ENCODE measurements around the gene DSCAM. TPM values are rescaled to one million over a fixed set of nuclear protein-coding genes. Genes with fewer than 3 reads are reported as not detected.
A peak's percentile ranks its signal among the peaks of the same experiment; 100 is the strongest.

DSCAM gene
- total and polyA plus RNA-seq, 2 donors (not counting 1 experiment from before 2014, with no cell fraction given) = not detected

DNA sequence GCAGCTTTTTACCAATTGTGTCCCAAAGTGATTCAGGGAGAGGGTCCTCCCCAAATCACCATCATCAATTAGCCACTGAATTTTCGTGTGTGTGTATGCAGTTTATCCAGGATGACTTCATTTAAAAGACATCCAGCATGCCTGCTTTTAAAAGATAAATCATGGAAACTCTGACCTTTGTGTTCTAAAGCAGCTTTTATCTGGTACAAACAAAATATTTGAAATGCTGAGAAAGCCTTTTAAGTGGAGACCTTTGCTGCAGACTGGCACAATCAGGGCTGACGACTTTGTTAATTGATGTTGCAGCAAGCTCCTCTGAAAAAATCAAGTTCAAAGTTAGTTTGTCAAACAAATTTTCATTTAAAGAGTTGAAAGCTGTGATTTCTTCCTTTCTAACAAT lies 875.0 kb downstream of the DSCAM start:
- no peaks in the 10 kb centered on the region for H3K4me1 Mint-ChIP-seq
- POLR2A ChIA-PET = no interaction called here
- WGBS (ENCODE audit: insufficient coverage) = no CpG with 5 or more reads among the region's 2 CpGs

DNA sequence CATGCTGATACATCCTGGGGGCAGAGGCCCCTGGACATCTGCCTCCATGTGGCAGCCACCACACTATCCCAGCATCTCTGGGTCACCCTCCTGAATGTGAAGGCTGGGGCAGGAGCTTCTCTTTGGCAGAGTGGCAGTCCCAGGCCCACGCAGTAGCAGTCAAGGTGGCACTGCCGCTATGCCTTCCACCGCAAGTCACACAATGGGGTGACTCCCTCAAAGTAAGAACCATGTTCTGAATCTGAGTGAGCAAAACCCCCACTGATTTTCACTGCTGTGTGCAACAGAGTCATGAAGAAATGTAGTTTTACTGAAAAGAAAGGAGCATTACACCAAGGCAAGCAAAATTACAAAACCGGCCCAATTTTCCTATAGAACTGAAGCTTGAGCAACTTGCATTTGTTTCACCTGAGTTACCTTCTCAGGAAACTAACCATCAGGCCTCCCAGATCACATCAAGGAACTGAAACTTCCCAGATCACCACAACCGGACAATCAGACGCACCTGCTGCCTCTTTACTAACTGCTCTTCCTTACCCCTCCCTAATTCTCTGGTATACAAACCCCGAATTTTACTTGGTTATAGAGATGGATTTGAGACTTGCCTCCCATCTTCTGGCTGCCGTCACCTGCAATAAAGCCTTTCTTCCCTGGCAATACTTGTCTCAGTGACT lies 877.1 kb downstream of the DSCAM start:
- intact Hi-C loops (cut with micrococcal nuclease) = no loop called here
- Mint-ChIP-seq H3K27ac (no peak overlapping the region), H3K4me3 (no peak overlapping the region), H3K9me3 (ENCODE audit: insufficient read depth) (peaks cover 11% of the 10 kb centered on the region), H3K27me3 (no peaks in the 10 kb centered on the region), H3K4me1 (no peaks in the 10 kb centered on the region)
- 93% methylated on average over 3 of the region's 8 CpGs for WGBS (ENCODE audit: insufficient coverage)
- ATAC-seq (ENCODE audit: low read depth) (no peak), DNase-seq (peak; percentile 65)
- Histone ChIP-seq H3K4me3 (ENCODE audit: control extremely low read depth in 1 of 5, extremely low read depth in 1 of 5, insufficient read depth in 1 of 5, low read depth in 2 of 5, low read length in 4 of 5) (no peak overlapping the region), H3K36me3 (replicated peaks in 1 of 2; ENCODE audit: control extremely low read depth in 1 of 2, control insufficient read depth in 1 of 2, extremely low read depth in 1 of 2, insufficient read depth in 2 of 2, low read length in 1 of 2) (no peaks in the 10 kb centered on the region), H3K27ac (ENCODE audit: low read length in 2 of 2) (no peak overlapping the region), H3K9me3 (ENCODE audit: control extremely low read depth in 1 of 3, control insufficient read depth in 2 of 3, insufficient read depth in 1 of 3, low read length in 2 of 3) (peaks cover 0 to 12% (median 4%) of the 10 kb centered on the region in 3 donors), H4K20me1 (ENCODE audit: control insufficient read depth, insufficient read depth, low read length, poor library complexity, severe bottlenecking) (no peaks in the 10 kb centered on the region), H3K4me2 (replicated peaks; ENCODE audit: low read depth, low read length, poor library complexity, severe bottlenecking) (no peak overlapping the region), H3K27me3 (replicated peaks in 1 of 4; ENCODE audit: control extremely low read depth in 1 of 4, control insufficient read depth in 3 of 4, insufficient read depth in 4 of 4, low read length in 3 of 4) (peaks cover 0 to 3% (median 0%) of the 10 kb centered on the region in 4 experiments), H3K9ac (ENCODE audit: low read length) (no peak overlapping the region), H3K79me2 (ENCODE audit: control insufficient read depth, insufficient read depth, low read length) (no peaks in the 10 kb centered on the region), H3K4me1 (ENCODE audit: control insufficient read depth in 2 of 2, insufficient read depth in 2 of 2, low read length in 2 of 2) (peaks cover 0 to 39% of the 10 kb centered on the region in 2 donors), H2AFZ (ENCODE audit: insufficient read depth, low read depth, low read length, poor library complexity, severe bottlenecking) (no peak overlapping the region)
- CTCF ChIA-PET = no interaction called here
- no peak for TF ChIP-seq EZH2 (IDR thresholded peaks at IDR 0.05; ENCODE audit: borderline replicate concordance, insufficient read depth, low read depth, low read length, poor library complexity, severe bottlenecking)
- TF ChIP-seq, protein P1, sequence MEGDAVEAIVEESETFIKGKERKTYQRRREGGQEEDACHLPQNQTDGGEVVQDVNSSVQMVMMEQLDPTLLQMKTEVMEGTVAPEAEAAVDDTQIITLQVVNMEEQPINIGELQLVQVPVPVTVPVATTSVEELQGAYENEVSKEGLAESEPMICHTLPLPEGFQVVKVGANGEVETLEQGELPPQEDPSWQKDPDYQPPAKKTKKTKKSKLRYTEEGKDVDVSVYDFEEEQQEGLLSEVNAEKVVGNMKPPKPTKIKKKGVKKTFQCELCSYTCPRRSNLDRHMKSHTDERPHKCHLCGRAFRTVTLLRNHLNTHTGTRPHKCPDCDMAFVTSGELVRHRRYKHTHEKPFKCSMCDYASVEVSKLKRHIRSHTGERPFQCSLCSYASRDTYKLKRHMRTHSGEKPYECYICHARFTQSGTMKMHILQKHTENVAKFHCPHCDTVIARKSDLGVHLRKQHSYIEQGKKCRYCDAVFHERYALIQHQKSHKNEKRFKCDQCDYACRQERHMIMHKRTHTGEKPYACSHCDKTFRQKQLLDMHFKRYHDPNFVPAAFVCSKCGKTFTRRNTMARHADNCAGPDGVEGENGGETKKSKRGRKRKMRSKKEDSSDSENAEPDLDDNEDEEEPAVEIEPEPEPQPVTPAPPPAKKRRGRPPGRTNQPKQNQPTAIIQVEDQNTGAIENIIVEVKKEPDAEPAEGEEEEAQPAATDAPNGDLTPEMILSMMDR (IDR thresholded peaks at IDR 0.05) = no peak
- POLR2A ChIA-PET = no interaction called here

More for the DNA sequence above, 875.0 kb downstream of the DSCAM start:
- no peak for DNase-seq
- H3K27ac Mint-ChIP-seq = no peak overlapping the region
- Histone ChIP-seq H3K4me1 (ENCODE audit: control insufficient read depth in 2 of 2, insufficient read depth in 2 of 2, low read length in 2 of 2) (peaks cover 0 to 32% of the 10 kb centered on the region in 2 donors), H3K79me2 (ENCODE audit: control insufficient read depth, insufficient read depth, low read length) (no peaks in the 10 kb centered on the region), H3K4me2 (replicated peaks; ENCODE audit: low read depth, low read length, poor library complexity, severe bottlenecking) (no peak overlapping the region), H3K36me3 (replicated peaks in 1 of 2; ENCODE audit: control extremely low read depth in 1 of 2, control insufficient read depth in 1 of 2, extremely low read depth in 1 of 2, insufficient read depth in 2 of 2, low read length in 1 of 2) (no peaks in the 10 kb centered on the region), H3K4me3 (ENCODE audit: control extremely low read depth in 1 of 5, extremely low read depth in 1 of 5, insufficient read depth in 1 of 5, low read depth in 2 of 5, low read length in 4 of 5) (no peak overlapping the region), H4K20me1 (ENCODE audit: control insufficient read depth, insufficient read depth, low read length, poor library complexity, severe bottlenecking) (no peaks in the 10 kb centered on the region), H3K27ac (ENCODE audit: low read length in 2 of 2) (no peak overlapping the region), H2AFZ (ENCODE audit: insufficient read depth, low read depth, low read length, poor library complexity, severe bottlenecking) (no peak overlapping the region), H3K9ac (ENCODE audit: low read length) (no peak overlapping the region), H3K27me3 (replicated peaks in 1 of 4; ENCODE audit: control extremely low read depth in 1 of 4, control insufficient read depth in 3 of 4, insufficient read depth in 4 of 4, low read length in 3 of 4) (no peaks in the 10 kb centered on the region), H3K9me3 (ENCODE audit: control extremely low read depth in 1 of 3, control insufficient read depth in 2 of 3, insufficient read depth in 1 of 3, low read length in 2 of 3) (peaks cover 1 to 12% (median 4%) of the 10 kb centered on the region in 3 donors)
- H3K9me3 Mint-ChIP-seq (ENCODE audit: insufficient read depth) = peaks cover 10% of the 10 kb centered on the region
- TF ChIP-seq, protein P1 (IDR thresholded peaks at IDR 0.05) = no peak
- TF ChIP-seq EZH2 (IDR thresholded peaks at IDR 0.05; ENCODE audit: borderline replicate concordance, insufficient read depth, low read depth, low read length, poor library complexity, severe bottlenecking) = no peak
- CTCF ChIA-PET = no interaction called here
- no peak overlapping the region for H3K4me3 Mint-ChIP-seq
- ATAC-seq (ENCODE audit: low read depth) = no peak
- intact Hi-C loops (cut with micrococcal nuclease) = no loop called here
- H3K27me3 Mint-ChIP-seq = no peaks in the 10 kb centered on the region
